C1 segment of cervical spinal cord (tissue), 14 donors: ENCODE measurements around the gene SMCO2.
A peak's percentile ranks its signal among the peaks of the same experiment; 100 is the strongest.

Experiments
- DNase-seq, 14 donors: peaks; one replicate each; lab custom pipeline; 2025; lab: John Stamatoyannopoulos, UW

Gene SMCO2

GRCh38 chr12:27499377-27499776 lies 52.8 kb downstream of the SMCO2 start:
- DNase-seq: no peak

- no peak for DNase-seq
Measured at GRCh38 chr12:27500546-27500945, 54.0 kb downstream of the SMCO2 start.

GRCh38 chr12:27502021-27502435 lies 55.5 kb downstream of the SMCO2 start:
- DNase-seq: no peak

GRCh38 chr12:27504507-27504906 lies 58.0 kb downstream of the SMCO2 start:
- no peak for DNase-seq

GRCh38 chr12:27505109-27505508 lies 58.6 kb downstream of the SMCO2 start:
- DNase-seq: no peak

- DNase-seq: no peak
Measured at GRCh38 chr12:27505761-27506160, 59.2 kb downstream of the SMCO2 start.

- DNase-seq: no peak
Measured at GRCh38 chr12:27506645-27507189, 60.2 kb downstream of the SMCO2 start.

- no peak for DNase-seq
Measured at GRCh38 chr12:27508736-27509431, 62.3 kb downstream of the SMCO2 start.

GRCh38 chr12:27511031-27511722 lies 64.6 kb downstream of the SMCO2 start:
- no peak for DNase-seq

- no peak for DNase-seq
Measured at GRCh38 chr12:27511723-27512045, 65.1 kb downstream of the SMCO2 start.

GRCh38 chr12:27513155-27513824 lies 66.8 kb downstream of the SMCO2 start:
- no peak for DNase-seq

GRCh38 chr12:27515671-27516070 lies 69.1 kb downstream of the SMCO2 start:
- no peak for DNase-seq

- DNase-seq: no peak
Measured at GRCh38 chr12:27516625-27517024, 70.1 kb downstream of the SMCO2 start.

- DNase-seq: no peak
Measured at GRCh38 chr12:27517546-27517945, 71.0 kb downstream of the SMCO2 start.

- DNase-seq: no peak
Measured at GRCh38 chr12:27517961-27518665, 71.6 kb downstream of the SMCO2 start.

- DNase-seq: peak in 1 of 14 donors; percentile 18
Measured at GRCh38 chr12:27521066-27521465, 74.5 kb downstream of the SMCO2 start.

- DNase-seq: no peak
Measured at GRCh38 chr12:27521981-27522380, 75.4 kb downstream of the SMCO2 start.

- peak in 1 of 14 donors; percentile 60 for DNase-seq
Measured at GRCh38 chr12:27523305-27523641, 76.7 kb downstream of the SMCO2 start.

GRCh38 chr12:27523642-27524493 lies 77.3 kb downstream of the SMCO2 start, which contains the start of gene PPFIBP1:
PPFIBP1 (plus strand) TSS chr12:27524206; CDS start chr12:27633397, 109,191 bp downstream.
- DNase-seq: peak; percentile 73 to 98 (median 94)

- DNase-seq: no peak
Measured at GRCh38 chr12:27524494-27524835, 77.9 kb downstream of the SMCO2 start.
